ENCODE data around the gene DNAJC3.
"Not testable (repeated sequence)": the region's sequence is repeated elsewhere in the genome, so short reads cannot be mapped to it uniquely, and the experiment has no call there.

The DNAJC3 gene

GRCh38 chr13:95716231-95716630, 39.3 kb downstream of the DNAJC3 start:
- DNase-seq = no peak

GRCh38 chr13:95722241-95722640, 45.3 kb downstream of the DNAJC3 start:
- DNase-seq = no peak

DNA sequence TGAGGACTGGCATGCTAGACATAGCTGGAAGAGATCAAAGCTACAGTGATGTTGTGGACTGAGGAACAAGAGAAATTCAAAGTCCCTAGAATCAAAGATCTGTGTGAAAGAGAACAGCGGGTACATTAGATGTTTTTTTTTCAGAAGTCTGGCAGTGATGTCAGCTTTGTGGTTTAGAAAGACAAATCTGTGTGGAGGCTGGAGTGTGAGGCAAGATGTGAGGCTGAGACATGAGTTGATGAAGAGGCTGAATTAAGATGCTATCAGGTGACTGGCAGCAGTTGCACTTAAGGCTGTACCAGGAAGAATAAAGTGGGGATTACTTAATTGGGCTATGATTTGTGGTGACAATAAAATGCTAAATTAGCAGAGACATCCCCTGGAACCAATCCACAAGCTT, 46.5 kb downstream of the DNAJC3 start:
- no peak for DNase-seq

- no peak for DNase-seq
Observed at GRCh38 chr13:95724252-95724651, 47.3 kb downstream of the DNAJC3 start.

DNA sequence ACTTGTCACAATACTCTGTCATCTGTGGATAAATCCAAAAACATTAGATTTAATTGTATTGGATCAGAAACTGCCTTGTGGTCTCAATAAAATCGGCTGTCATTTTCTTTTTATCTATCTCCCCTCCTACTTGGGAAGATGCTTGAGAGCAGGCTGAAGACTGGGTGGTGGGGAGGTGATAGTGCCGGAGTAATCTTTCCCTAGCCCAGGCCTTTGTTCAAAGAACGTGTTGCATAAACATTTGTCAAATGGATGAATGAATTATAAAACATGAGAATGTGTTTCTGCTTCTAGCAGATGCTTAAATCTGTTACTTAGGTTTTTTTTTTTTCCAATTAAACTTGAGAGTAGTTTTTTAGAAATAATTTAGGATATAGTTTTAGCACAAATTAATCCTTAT, 49.9 kb downstream of the DNAJC3 start:
- DNase-seq = no peak

GRCh38 chr13:95728957-95729356, 52.0 kb downstream of the DNAJC3 start:
- no peak for DNase-seq

- DNase-seq = no peak
Observed at GRCh38 chr13:95734124-95734523, 57.2 kb downstream of the DNAJC3 start.

DNA sequence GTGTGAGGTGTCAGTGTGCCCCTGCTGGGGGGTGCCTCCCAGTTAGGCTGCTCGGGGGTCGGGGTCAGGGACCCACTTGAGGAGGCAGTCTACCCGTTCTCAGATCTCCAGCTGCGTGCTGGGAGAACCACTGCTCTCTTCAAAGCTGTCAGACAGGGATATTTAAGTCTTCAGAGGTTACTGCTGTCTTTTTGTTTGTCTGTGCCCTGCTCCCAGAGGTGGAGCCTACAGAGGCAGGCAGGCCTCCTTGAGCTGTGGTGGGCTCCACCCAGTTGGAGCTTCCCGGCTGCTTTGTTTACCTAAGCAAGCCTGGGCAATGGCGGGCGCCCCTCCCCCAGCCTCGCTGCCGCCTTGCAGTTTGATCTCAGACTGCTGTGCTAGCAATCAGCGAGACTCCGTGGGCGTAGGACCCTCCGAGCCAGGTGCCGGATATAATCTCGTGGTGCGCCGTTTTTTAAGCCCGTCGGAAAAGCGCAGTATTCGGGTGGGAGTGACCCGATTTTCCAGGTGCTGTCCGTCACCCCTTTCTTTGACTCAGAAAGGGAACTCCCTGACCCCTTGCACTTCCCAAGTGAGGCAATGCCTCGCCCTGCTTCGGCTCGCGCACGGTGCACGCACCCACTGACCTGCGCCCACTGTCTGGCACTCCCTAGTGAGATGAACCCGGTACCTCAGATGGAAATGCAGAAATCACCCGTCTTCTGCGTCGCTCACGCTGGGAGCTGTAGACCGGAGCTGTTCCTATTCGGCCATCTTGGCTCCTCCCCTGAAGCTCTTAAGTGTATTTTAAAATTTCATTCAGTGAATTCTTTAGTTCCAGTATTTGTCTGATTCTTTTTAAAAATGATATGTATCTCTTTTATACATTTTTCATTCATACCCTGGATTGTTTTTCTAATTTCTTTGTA, 63.4 kb downstream of the DNAJC3 start:
- DNase-seq = not testable (repeated sequence)

- DNase-seq = no peak
Observed at GRCh38 chr13:95740979-95741320, 64.0 kb downstream of the DNAJC3 start.

DNA sequence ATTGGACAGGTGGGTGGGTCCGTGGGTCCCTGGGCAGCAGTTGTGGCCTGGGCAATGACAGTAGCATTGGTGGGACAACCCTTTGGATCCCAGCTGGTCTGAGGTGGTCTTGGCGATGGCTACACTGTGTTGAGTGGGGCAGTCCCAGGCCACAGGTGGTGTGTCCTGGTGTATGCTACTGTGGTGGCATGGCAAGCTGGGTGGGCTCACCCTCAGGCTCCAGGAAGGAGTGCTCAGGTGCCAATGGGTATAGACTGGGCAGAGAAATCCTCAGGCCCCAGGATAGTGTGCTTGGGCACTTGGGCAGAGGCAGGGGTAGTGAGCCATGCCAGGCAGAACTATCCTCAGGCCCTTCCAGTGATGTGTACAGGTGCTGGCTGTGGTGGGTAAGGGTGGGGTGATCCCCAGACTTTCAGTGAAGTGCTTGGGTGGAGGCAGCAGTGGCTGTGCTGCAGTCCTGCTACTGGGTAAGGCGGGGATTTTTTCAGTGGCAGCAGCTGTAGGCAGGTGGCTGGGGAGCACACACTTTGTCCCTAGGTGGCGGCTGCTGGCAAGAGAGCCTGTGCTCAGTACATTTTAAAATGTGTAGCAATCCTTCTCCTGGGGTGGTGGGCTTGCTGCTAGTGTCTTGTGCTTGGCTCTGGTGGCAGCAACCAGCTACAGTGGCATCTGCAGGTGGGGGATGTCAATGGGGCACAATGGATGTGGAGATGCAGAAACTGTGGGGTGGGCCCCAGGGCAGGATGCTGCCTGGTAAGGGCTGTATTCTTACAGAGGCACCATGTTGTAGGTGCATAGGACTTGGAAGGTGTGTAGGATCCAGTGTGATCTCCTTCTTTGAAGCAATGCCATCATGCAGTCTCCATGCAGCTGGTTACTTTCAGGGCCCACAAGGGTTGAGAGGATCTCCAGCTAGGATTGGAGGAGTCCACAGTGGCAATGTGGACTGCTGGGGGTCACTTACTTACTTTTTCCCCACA, 64.9 kb downstream of the DNAJC3 start:
- no peak for DNase-seq

GRCh38 chr13:95743192-95743591, 66.3 kb downstream of the DNAJC3 start:
- no peak for DNase-seq

GRCh38 chr13:95745289-95745688, 68.3 kb downstream of the DNAJC3 start:
- DNase-seq = no peak

DNA sequence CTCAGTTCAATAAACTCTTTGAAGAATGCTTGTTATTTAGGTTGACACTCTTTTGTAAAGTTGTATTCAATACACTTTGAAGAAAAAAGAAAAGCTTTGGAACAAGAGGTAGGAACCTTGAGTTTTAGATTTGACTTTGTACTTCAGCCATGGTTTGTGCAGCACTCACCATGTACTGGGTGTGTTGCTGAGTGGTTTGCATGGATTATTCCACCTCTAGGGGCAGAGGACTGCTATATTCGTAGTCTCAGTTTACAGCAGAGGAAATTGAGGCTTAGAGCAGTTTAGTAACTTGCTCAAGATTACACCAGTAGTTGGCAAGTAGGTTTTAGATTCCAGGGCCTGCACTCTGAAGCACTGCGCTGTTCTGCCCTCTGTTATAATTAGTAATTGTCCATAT, 68.8 kb downstream of the DNAJC3 start:
- no peak for DNase-seq

GRCh38 chr13:95749545-95749944, 72.6 kb downstream of the DNAJC3 start:
- no peak for DNase-seq

GRCh38 chr13:95752677-95753076, 75.7 kb downstream of the DNAJC3 start:
- DNase-seq = no peak

DNA sequence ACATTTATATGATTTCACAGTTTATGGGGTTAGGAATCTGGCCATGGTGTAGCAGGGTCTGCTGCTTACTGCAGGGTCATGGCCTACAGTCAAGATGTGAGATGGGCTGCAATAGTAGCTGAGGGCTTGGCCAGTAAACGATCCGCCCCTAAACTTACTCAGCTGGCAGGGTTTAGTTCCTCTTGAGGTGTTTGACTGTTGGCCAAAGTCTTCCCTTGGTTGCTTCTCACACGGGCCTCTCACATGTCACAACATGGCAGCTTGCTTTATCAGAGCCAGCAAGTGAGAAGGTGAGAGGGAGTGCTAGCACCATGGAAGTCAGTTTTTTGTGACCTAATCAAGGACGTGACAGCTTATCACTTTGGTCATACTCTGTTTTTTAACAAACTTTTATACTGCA, 77.1 kb downstream of the DNAJC3 start:
- no peak for DNase-seq

GRCh38 chr13:95756072-95756471, 79.1 kb downstream of the DNAJC3 start:
- no peak for DNase-seq

DNA sequence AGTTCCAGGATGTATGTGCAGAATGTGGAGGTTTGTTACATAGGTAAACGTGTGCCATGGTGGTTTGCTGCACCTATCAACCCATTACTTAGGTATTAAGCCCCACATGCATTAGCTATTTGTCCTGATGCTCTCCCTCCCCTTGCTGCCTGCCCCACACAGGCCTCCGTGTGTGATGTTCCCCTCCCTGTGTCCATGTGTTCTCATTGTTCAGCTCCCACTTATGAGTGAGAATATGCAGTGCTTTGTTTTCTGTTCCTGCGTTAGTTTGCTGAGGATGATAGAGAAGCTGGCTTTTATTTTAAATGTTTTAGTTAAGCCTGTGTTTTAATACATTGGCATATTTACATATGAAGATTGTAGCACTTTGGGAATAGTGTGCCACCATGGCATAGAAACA, 85.7 kb downstream of the DNAJC3 start:
- not testable (repeated sequence) for DNase-seq

GRCh38 chr13:95763601-95764000, 86.7 kb downstream of the DNAJC3 start:
- DNase-seq = no peak

DNA sequence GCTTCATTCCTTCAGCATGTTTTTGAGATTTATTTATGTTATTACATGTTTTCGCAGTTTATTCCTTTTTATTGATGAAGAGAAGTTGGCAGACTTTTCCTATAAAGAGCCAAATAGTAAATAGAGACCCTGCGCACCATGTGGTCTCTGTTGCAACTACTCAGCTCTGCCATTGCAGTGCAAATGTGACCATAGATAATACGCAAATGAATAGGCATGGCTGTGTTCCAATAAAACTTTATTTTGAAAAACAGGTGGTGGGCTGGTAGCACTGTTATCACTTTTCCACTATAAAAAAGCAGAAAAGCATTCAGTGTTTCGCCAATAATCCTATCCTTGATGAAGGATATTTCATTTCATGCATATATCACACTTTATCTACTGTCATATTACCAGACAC, 95.0 kb downstream of the DNAJC3 start:
- DNase-seq = no peak

- DNase-seq = no peak
Observed at GRCh38 chr13:95779522-95779921, 102.6 kb downstream of the DNAJC3 start.

DNA sequence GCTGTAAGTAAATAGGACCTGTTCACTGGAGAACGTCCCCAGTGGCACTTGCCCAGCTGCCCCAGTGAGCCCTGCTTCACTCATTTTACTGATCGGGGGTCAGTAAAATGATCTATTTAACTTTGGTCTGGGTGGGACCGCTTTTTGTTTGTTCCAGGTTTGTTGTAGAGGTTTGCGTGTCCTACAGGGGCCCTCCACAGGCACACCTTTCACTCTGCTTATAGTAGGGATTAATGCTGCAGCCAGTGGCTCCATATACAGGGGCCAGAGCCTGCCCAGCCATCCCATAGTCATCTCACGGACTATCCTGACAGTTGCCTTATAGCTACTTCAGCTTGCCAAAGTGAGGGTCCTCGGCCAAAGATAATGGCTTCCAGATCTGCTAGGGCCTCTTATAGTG, 104.1 kb downstream of the DNAJC3 start:
- no peak for DNase-seq

- DNase-seq = not testable (repeated sequence)
Observed at GRCh38 chr13:95781940-95782339, 105.0 kb downstream of the DNAJC3 start.

- no peak for DNase-seq
Observed at GRCh38 chr13:95783747-95784146, 106.8 kb downstream of the DNAJC3 start.
